Activated CD4-positive, alpha-beta T cell treated with anti-CD3 and anti-CD28 coated beads, Interleukin-2, amount 10 ng/mL, durations not matched to agents 7 days and 5 days (primary cell): ENCODE data around the gene PXMP4. TPM values are rescaled to one million over a fixed set of nuclear protein-coding genes. Genes with fewer than 3 reads are reported as not detected.
A peak's percentile ranks its signal among the peaks of the same experiment; 100 is the strongest.

Experiments
- CTCF ChIA-PET: fragments of 350-600 bp; sonication (Branson Sonifier 250); formaldehyde crosslinking; loops from one replicate; lab custom pipeline; 2021; ENCODE audit warnings: antibody characterized with exemption; lab: Charles Lee
- POLR2A ChIA-PET: fragments of 350-600 bp; sonication (Branson Sonifier 250); formaldehyde crosslinking; loops from one replicate; lab custom pipeline; 2021; ENCODE audit warnings: antibody characterized with exemption; lab: Charles Lee
- DNase-seq: peaks from one replicate; pipeline ENCODE4 v3.0.0-alpha.2; 2020
- H3K27ac Mint-ChIP-seq: one replicate; pipeline ENCODE4 v1.8.0; 2021; ENCODE audit warnings: mild to moderate bottlenecking, moderate library complexity, mixed read lengths
- H3K27me3 Mint-ChIP-seq: one replicate; pipeline ENCODE4 v1.8.0; 2021; ENCODE audit warnings: mixed read lengths
- H3K36me3 Mint-ChIP-seq: one replicate; pipeline ENCODE4 v1.8.0; 2021; ENCODE audit warnings: low read depth, mixed read lengths
- H3K4me1 Mint-ChIP-seq: one replicate; pipeline ENCODE4 v1.8.0; 2021; ENCODE audit warnings: mixed read lengths
- H3K4me3 Mint-ChIP-seq: one replicate; pipeline ENCODE4 v1.8.0; 2021; ENCODE audit warnings: mild to moderate bottlenecking, moderate library complexity, mixed read lengths
- H3K9me3 Mint-ChIP-seq: one replicate; pipeline ENCODE4 v1.8.0; 2021; ENCODE audit warnings: mixed read lengths
- total RNA-seq, 2 experiments: library from RNA; stranded (reverse); gene quantifications; one replicate each; pipeline ENCODE4 v1.2.3, GENCODE V29; 2021

The PXMP4 gene
- total RNA-seq, 2 experiments from 2014 or later: 19.1 to 21.8 TPM

DNA sequence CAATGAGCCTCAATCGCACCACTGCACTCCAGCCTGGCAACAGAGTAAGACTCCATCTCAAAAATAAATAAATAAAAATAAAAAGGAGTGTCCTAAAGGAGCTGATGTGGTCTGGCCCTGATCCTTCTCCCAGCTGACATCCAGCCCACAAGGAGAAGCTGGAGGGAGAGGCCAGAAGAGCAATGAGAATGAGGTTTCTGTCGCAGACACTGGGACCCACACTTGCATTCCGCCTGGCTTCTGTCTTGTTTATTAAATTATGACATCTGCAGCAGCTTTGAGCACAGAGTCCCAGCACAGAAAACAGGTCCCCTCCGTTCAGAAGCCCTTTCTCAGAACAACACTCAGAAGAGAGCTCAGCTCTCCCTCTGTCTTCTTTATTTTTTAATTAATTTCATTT is 23.7 kb downstream of the PXMP4 start:
- ChIA-PET POLR2A (no interaction called here), CTCF (no interaction called here)
- peaks cover 4% of the 10 kb centered on the region for H3K36me3 Mint-ChIP-seq
- no peak overlapping the region for H3K4me3 Mint-ChIP-seq
- no peak overlapping the region for H3K27ac Mint-ChIP-seq
- H3K9me3 Mint-ChIP-seq: peaks cover 3% of the 10 kb centered on the region
- no peak for DNase-seq
- H3K27me3 Mint-ChIP-seq: no peaks in the 10 kb centered on the region
- H3K4me1 Mint-ChIP-seq: peaks cover 5% of the 10 kb centered on the region

DNA sequence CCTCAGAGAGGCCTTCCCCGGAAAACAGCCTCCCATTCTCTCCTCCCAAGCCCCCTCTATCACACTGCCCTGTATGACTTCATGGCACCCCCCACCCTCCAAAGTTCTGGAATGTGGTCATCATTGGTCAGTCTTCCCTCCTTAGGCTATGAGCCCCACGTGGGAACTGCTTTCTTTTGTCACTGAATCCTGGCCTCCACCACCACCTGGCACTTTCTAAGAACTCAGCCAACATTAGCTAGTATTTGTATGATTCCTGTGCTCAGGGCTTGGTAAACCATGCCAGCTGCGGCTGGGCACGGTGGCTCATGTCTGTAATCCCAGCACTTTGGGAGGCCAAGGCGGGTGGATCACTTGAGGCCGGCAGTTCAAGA is 25.5 kb downstream of the PXMP4 start:
- Mint-ChIP-seq H3K9me3 (peaks cover 3% of the 10 kb centered on the region), H3K4me1 (peaks cover 22% of the 10 kb centered on the region), H3K27me3 (no peaks in the 10 kb centered on the region), H3K27ac (peak overlapping the region; percentile 72), H3K36me3 (peaks cover 3% of the 10 kb centered on the region), H3K4me3 (no peak overlapping the region)
- ChIA-PET POLR2A (no interaction called here), CTCF (interaction anchor here (1.1 to 1.9 kb wide), 2 partner anchors 27 to 32 kb away, joined by 3 to 4 read pairs; partner anchors contain the start of gene ACTL10)
- DNase-seq: no peak

DNA sequence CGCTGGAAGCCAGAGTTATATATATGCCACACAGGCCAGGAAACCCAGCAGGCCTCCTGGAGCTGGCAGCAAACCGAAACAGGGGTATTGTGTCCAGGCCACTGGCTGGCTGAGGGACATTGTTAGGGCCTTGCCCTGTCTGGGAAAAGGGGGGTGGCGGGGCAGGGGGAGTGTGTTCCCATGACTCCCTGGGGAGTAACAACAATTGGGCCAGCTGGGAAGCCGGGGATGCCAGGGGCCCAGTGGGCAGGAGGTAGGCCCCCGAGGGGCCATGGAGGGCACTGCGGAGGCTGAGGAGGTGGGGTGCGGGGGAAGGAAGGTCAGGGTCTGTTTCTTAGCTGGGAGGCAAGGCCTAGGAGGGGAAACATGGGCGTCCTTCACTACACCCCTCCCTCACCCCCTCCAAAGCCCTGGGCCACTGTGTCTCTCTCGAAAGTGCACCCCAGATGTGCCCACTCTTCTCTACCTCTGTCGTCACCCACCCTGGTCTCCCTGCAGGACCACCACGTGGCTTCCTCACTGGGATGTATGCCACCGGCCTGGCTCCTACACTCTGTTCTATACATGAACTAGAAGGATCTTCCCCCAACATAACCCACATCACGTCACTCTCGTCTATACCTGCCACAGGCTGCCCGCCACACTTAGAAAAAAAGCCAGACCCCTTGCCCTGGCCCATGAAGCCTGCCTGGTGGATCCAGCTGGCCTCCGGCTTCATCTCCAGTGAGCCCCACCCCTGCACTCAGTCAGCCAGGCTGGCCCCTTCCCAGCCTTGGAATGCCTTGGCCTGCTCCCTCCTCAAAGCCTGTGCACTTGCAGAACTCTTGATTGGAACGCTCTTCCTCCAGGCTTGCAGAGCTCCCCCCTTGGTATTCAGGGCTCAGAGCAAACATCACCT is 26.1 kb downstream of the PXMP4 start:
- CTCF ChIA-PET: interaction anchor here (1.1 to 2.1 kb wide), 4 partner anchors 13 to 33 kb away, joined by 3 to 5 read pairs (median 4); partner anchors contain the start of genes ACTL10 and PXMP4
- peaks cover 28% of the 10 kb centered on the region for H3K4me1 Mint-ChIP-seq
- no peaks in the 10 kb centered on the region for H3K27me3 Mint-ChIP-seq
- no peak overlapping the region for H3K4me3 Mint-ChIP-seq
- H3K36me3 Mint-ChIP-seq: peaks cover 3% of the 10 kb centered on the region
- peaks cover 3% of the 10 kb centered on the region for H3K9me3 Mint-ChIP-seq
- DNase-seq: no peak
- POLR2A ChIA-PET: no interaction called here
- no peak overlapping the region for H3K27ac Mint-ChIP-seq

DNA sequence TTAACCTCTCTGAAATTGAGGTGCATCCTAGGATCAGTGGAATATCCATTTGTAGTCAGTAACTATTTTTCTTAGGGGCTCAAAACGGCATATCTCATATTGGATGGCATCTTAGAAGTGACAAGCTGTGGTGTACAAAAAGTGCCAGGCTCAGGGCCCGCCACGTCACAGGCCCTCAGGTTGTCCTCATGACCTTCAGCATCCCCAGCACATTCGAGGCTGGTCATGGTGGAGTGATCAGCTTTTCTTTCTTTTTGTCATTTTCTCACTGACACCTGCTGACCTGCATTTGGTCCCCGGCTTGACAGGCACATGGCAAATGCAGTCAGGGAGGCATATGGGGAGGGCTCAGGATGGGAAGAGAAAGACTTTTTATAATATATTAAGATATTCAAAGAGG is 26.8 kb downstream of the PXMP4 start:
- H3K4me3 Mint-ChIP-seq: no peak overlapping the region
- CTCF ChIA-PET: interaction anchor here (1.3 to 2.1 kb wide), 3 partner anchors 12 to 27 kb away, joined by 3 to 5 read pairs (median 4); partner anchors contain the start of genes ACTL10 and PXMP4
- no peak for DNase-seq
- peaks cover 35% of the 10 kb centered on the region for H3K4me1 Mint-ChIP-seq
- H3K36me3 Mint-ChIP-seq: peaks cover under 1% of the 10 kb centered on the region
- no peak overlapping the region for H3K27ac Mint-ChIP-seq
- H3K27me3 Mint-ChIP-seq: no peaks in the 10 kb centered on the region
- POLR2A ChIA-PET: interaction anchor here (0.6 kb wide), 1 partner anchor 14 kb away, joined by 3 read pairs; no protein-coding TSS in a partner anchor
- peaks cover under 1% of the 10 kb centered on the region for H3K9me3 Mint-ChIP-seq

DNA sequence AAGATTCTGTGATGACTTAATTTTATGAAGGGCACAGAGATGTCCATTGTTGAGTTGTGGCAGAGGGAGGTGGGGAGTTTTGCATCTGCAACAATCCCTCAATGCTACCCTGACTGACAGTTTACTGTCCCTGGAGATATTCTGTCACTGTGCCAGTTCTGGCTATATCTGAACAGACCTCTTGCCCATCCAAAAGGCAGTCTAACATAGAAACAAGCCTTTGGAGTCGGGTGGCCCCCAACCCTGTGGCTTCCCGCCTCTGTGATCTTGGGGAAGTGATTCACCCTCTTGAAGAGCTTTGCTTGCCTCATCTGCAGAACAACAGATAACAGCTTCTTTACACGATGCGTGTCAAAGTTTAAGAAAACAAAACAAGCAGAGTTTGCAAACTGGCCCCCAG is 30.1 kb downstream of the PXMP4 start:
- no peaks in the 10 kb centered on the region for H3K9me3 Mint-ChIP-seq
- peaks cover 58% of the 10 kb centered on the region for H3K4me1 Mint-ChIP-seq
- CTCF ChIA-PET: interaction anchor here (0.6 to 1.9 kb wide), 7 partner anchors 11 to 1230 kb away, joined by 3 to 7 read pairs (median 4); no protein-coding TSS in a partner anchor
- no peaks in the 10 kb centered on the region for H3K27me3 Mint-ChIP-seq
- POLR2A ChIA-PET: no interaction called here
- peak; percentile 66 for DNase-seq
- peak overlapping the region; percentile 35 for H3K4me3 Mint-ChIP-seq
- peak overlapping the region; percentile 94 for H3K27ac Mint-ChIP-seq
- H3K36me3 Mint-ChIP-seq: peaks cover 5% of the 10 kb centered on the region

DNA sequence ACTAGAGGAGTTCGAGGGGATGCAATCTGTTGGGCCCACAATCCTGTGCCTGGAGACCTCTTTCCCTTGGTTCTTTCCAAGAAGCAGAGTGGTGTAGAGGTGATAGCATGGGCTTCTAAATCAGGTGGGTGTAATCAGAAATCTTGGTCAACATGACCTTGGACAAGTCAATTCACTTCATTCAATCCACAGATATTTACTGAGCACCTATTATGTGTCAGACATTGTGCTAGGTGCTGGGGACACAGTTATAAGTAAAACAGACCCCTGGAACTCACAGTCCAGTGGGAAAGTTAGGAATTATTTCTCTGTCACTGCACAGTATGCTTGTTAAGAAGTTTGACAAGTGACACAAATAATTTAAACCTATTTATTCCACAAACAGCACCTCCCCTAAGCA is 30.6 kb downstream of the PXMP4 start:
- Mint-ChIP-seq H3K4me1 (peaks cover 63% of the 10 kb centered on the region), H3K4me3 (peak overlapping the region; percentile 35), H3K9me3 (no peaks in the 10 kb centered on the region), H3K36me3 (peaks cover 9% of the 10 kb centered on the region), H3K27ac (peak overlapping the region; percentile 94), H3K27me3 (no peaks in the 10 kb centered on the region)
- DNase-seq: no peak
- ChIA-PET CTCF (interaction anchor here (0.6 to 1.9 kb wide), 6 partner anchors 10 to 952 kb away, joined by 3 to 7 read pairs (median 4); no protein-coding TSS in a partner anchor), POLR2A (no interaction called here)

DNA sequence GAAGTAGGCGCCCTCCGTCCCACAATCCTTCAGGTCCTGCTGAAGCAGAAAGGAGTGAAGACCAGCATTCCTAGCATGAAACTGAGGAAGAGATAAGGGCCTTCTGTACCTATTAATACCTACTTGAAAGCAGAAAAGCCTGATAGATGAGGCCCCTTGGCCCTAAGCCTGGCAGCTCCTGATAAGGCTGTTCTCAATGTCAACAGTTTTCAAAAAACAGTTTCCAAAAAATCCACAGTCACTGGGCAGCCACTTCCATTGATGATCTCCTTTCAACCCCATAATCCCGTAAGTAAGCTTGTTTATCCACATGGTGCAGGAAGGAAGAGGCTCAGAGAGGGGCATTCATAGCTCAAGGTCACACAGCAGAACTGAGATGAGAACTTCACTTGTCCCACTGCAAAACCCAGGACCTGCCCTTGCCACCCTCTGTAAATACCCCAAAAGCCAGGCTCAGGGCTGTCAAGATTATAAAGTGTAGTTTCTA is 31.1 kb downstream of the PXMP4 start:
- H3K9me3 Mint-ChIP-seq: no peaks in the 10 kb centered on the region
- no peak for DNase-seq
- H3K4me1 Mint-ChIP-seq: peaks cover 68% of the 10 kb centered on the region
- CTCF ChIA-PET: interaction anchor here (0.6 kb wide), 1 partner anchor 365 kb away, joined by 3 read pairs; no protein-coding TSS in a partner anchor
- no peaks in the 10 kb centered on the region for H3K27me3 Mint-ChIP-seq
- peak overlapping the region; percentile 94 for H3K27ac Mint-ChIP-seq
- POLR2A ChIA-PET: no interaction called here
- H3K4me3 Mint-ChIP-seq: no peak overlapping the region
- H3K36me3 Mint-ChIP-seq: peaks cover 9% of the 10 kb centered on the region

DNA sequence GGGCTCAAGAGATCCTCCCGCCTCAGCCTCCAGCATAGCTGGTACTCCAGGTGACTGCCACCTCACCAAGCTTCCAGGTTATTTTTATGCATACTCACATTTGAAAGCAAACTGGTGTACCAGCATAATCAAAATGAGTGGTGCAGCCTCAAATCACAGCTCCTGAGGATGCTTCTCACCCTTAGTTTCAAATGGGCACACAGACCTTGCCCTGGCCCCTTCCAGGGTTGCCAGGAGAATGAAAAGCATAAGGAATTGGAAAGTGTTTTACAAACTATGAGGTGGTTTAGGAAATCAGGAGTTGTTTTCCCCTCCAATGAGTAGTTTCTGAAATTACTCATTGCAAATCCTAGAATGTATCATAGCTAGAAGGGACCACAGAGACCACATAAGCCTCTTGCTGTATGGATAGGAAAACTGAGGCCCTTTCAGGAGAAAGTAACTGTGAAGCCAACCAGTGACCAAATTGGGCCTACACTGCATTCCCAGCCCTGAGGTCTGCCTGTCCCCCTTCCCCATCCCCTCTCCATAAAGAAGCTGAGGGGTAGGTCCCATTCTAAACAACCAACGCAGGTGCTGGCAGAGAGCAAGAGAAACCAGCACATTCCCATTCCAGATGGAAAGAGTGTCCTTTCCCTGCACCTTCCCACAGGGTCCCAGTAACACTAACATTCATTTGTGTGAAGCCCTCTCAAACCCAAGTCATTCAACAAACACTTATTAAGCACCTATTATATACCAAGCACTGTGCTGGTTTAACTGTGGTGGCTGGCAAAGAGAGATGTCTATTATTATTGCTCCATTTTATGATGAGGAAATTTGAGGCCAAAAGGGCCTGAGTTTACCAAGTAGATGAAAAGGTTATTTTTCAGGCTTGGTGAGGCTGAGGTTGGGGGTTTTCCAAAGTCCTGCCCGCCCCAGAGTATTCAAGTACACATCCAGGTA is 31.8 kb downstream of the PXMP4 start:
- CTCF ChIA-PET: interaction anchor here (1.0 kb wide), 1 partner anchor 10 kb away, joined by 3 read pairs; no protein-coding TSS in a partner anchor
- POLR2A ChIA-PET: interaction anchor here (0.5 kb wide), 1 partner anchor 35 kb away, joined by 4 read pairs; no protein-coding TSS in a partner anchor
- Mint-ChIP-seq H3K4me3 (no peak overlapping the region), H3K9me3 (no peaks in the 10 kb centered on the region), H3K27ac (peak overlapping the region; percentile 94), H3K4me1 (peaks cover 72% of the 10 kb centered on the region), H3K36me3 (peaks cover 9% of the 10 kb centered on the region), H3K27me3 (no peaks in the 10 kb centered on the region)
- DNase-seq: no peak

DNA sequence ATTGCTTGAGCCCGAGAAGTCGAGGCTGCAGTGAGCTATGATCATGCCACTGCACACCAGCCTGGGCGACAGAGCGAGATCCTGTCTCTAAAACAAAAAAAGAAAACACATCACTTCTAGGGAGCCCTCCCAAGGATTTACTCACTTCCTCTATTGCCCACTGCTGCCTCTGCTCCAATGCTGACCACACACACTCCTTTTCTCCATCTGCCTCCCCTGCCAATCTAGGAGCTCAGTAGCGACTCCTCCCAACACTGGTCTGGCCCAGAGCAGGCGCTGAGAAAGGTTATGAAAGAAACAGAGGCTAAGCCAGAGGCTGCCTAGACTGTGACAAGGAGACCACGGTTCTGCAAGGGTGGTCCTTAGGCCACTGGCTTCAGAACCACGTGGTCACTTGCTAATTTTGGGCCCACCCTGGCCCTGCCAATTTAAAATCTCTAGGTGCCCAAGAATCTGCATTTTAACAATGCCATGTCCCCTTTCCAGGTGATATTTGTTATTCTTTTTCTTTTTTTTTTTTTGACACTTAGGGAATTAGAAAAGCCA is 32.7 kb downstream of the PXMP4 start:
- CTCF ChIA-PET: interaction anchor here (0.5 to 1.0 kb wide), 3 partner anchors 9 to 233 kb away, joined by 3 to 4 read pairs (median 3); no protein-coding TSS in a partner anchor
- POLR2A ChIA-PET: interaction anchor here (0.5 kb wide), 1 partner anchor 36 kb away, joined by 4 read pairs; no protein-coding TSS in a partner anchor
- DNase-seq: no peak
- Mint-ChIP-seq H3K9me3 (no peaks in the 10 kb centered on the region), H3K36me3 (peaks cover 12% of the 10 kb centered on the region), H3K4me3 (no peak overlapping the region), H3K27ac (peak overlapping the region; percentile 94), H3K27me3 (no peaks in the 10 kb centered on the region), H3K4me1 (peaks cover 80% of the 10 kb centered on the region)

DNA sequence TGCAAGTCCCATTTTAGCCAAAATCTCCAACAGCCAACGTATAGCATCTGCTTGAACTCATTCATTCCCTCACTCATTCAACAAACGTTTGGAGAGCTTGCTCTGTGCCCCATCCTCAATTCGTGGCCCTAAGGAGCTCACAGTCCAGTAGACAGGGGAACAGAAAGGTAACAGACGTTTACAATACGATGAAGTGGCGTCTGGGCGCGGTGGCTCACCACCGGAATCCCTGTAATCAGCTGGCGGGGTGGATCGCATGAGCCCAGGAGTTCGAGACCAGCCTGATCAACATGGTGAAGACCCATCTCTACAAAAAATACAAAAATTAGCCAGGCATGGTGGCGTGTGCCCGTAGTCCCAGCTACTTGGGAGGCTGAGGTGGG is 33.1 kb downstream of the PXMP4 start:
- H3K27ac Mint-ChIP-seq: peak overlapping the region; percentile 94
- H3K4me3 Mint-ChIP-seq: peak overlapping the region; percentile 54
- no peaks in the 10 kb centered on the region for H3K9me3 Mint-ChIP-seq
- ChIA-PET POLR2A (interaction anchor here (1.0 kb wide), 1 partner anchor 33 kb away, joined by 6 read pairs; the partner anchor contains the start of gene PXMP4), CTCF (interaction anchor here (0.5 to 1.0 kb wide), 3 partner anchors 8 to 233 kb away, joined by 3 to 4 read pairs (median 3); no protein-coding TSS in a partner anchor)
- H3K36me3 Mint-ChIP-seq: peaks cover 15% of the 10 kb centered on the region
- H3K27me3 Mint-ChIP-seq: no peaks in the 10 kb centered on the region
- H3K4me1 Mint-ChIP-seq: peaks cover 82% of the 10 kb centered on the region
- DNase-seq: no peak

DNA sequence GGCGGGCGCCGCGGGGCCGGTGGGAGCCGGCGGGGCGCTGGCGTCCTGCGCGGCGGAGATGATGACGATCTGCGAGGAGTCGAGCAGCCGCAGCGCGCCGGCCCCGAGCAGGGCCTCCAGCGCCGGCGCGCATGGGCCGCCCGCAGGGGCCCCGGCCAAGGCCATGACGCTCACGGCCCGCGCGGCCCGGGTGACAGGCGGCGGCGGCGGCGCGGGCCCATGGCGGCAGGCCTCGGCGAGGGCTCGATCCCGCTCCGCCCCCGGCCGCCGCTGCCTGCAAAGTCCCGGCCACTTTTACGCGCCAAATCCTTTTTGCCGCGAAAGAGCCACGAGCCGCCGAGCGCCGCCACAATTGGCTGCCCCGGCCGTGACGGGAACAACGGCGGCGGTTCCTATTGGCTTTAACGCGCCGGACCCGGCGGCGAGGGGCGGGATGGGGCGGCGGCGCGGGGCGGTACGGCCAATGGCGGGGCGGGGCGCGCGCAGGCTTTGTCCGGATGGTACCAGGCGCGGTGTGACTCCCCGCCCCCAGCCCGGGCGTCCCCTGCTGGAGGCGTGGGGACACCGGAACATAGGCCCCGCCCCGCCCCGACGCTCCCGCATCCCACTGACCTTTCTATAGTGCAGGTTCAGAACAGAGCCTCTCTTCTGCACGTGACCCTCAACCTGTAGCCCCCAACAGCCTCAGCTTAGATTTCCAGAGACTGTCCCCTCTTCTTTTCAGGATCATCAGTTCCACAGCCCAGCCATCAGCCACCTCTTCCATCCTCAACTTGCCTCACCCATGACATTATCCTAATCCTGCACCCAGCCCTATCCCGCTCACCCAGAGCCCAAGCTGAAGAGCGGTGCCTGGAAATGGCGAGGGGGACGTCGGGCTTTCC is 33.8 kb downstream of the PXMP4 start, which contains the start of gene E2F1:
TSS of gene E2F1 (minus strand) at position 286 of the 884 bp plus-strand sequence. CDS start at position 165, 121 bp downstream.
- peak within 1 kb of the TSS; percentile 91 for H3K4me3 Mint-ChIP-seq
- peak within 1 kb of the TSS; percentile 94 for H3K27ac Mint-ChIP-seq
- H3K27me3 Mint-ChIP-seq: no peaks in the 10 kb centered on the region
- H3K9me3 Mint-ChIP-seq: no peaks in the 10 kb centered on the region
- POLR2A ChIA-PET: interaction anchor here (1.0 to 1.6 kb wide), 2 partner anchors 34 kb away, joined by 5 to 6 read pairs; partner anchors contain the start of gene PXMP4
- peaks cover 22% of the 10 kb centered on the region for H3K36me3 Mint-ChIP-seq
- peak; percentile 96 for DNase-seq
- peaks cover 85% of the 10 kb centered on the region for H3K4me1 Mint-ChIP-seq
- CTCF ChIA-PET: interaction anchor here (0.6 to 9.1 kb wide), 4 partner anchors 18 to 22 kb away, joined by 3 to 115 read pairs (median 4); partner anchors contain the start of gene ACTL10
